ENCODE results near the gene SLC9A8.

The SLC9A8 gene

DNA sequence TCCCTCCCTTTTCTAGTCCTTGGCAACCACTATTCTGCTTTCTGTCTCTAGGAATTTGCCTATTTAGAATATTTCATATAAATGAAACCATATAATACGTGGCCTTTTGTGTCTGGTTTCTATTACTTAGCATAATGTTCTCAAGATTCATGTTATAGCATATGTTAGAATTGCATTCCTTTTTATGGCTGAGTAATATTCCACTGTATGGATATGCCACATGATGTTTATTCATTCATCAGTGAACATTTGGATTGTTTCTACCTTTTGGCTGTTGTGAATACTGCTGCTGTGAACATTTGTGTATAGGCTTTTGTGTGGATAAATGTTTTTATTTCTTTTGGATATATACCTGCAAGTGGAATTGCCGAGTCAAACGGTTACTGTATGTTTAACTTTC, 7.1 kb downstream of the SLC9A8 start:
- no peak overlapping the region for H3K4me3 Mint-ChIP-seq
- peaks cover 99% of the 10 kb centered on the region for H3K36me3 Mint-ChIP-seq
- ATAC-seq: no peak
- DNase-seq (ENCODE audit: low spot score in 2 of 2): no peak
- peaks cover 2% of the 10 kb centered on the region for H3K9me3 Mint-ChIP-seq
- peaks cover 41% of the 10 kb centered on the region for H3K4me1 Mint-ChIP-seq
- no peak overlapping the region for H3K27ac Mint-ChIP-seq

DNA sequence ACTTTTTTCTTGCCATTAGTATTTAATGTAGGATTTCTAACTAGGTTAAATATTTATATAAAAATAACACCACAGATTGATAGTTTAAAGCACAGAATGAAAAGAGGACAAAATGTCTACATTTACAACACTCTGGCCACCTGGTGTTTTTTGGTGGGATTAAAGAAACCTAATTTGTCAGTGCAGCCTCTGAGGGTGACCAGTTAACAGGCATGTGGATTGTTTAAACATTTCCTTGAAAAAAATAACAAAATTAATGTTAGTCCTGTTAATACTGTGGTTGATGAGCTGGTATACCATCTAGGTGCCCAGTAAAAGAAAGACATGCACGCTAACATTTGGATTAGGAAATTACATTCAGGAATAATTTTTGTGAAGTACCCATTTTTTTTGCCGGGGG, 8.8 kb downstream of the SLC9A8 start:
- ATAC-seq: no peak
- Mint-ChIP-seq H3K4me3 (no peak overlapping the region), H3K27ac (no peak overlapping the region)

DNA sequence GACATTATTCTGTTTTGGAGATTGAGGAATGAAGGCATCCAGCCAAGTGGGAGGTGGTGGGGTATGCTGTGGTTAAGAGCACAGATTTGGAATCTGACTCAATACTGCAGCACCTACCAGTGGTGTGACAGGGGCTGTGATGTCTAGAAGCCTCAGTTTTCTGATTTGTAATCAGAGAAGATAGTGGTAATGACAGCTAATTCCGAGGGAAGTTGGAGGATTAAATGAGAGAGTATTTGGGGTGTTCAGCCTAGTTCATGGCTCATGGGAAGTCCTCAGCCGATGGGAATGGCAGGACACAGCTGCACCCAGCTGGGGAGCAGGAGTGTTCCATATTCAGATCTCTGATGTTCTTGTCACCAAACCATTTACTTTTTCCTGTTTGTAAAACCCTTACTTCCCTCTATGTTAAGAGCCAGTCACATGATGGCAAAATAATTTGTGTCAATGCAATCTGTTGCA, 9.3 kb downstream of the SLC9A8 start:
- Mint-ChIP-seq H3K36me3 (peaks cover 99% of the 10 kb centered on the region), H3K27ac (no peak overlapping the region), H3K9me3 (peaks cover 2% of the 10 kb centered on the region), H3K4me3 (no peak overlapping the region), H3K4me1 (peaks cover 39% of the 10 kb centered on the region)
- ATAC-seq: peak; percentile 76
- no peak for DNase-seq (ENCODE audit: low spot score in 2 of 2)

More for the DNA sequence above, 8.8 kb downstream of the SLC9A8 start:
- H3K36me3 Mint-ChIP-seq: peaks cover 99% of the 10 kb centered on the region
- H3K4me1 Mint-ChIP-seq: peaks cover 39% of the 10 kb centered on the region
- no peak for DNase-seq (ENCODE audit: low spot score in 2 of 2)
- H3K9me3 Mint-ChIP-seq: peaks cover 2% of the 10 kb centered on the region

DNA sequence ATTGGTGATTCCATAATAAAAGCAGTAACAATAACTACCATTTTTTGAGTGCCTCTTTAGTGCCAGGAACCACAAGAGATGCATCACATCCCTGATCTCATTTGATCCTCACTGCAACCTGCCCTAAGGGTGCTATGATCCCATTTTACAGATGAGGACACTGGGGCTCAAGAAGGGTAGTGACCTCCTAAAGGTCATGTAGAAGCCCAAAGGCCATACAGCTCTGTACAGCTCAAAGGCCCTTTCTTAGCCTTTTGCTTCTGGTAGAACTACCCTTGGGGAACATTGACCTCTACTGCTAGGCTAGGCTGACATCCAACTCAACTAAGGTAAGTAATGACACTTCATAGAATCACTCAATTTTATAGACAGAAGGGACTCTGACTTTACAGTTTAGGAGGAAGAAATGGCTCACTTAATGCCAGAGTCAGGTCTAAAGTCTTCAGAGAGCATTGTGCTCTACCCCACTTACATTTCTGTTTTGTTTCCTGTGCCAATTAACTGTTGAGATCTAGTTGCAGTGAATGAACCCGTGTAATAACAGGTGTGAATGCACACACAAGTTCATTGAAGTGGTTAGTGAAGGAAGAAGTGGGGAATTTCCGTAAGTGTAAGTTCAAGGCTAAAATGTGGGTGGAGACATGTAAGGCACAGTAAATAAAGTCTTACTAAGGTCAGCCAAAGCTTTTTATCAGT, 10.7 kb downstream of the SLC9A8 start:
- Mint-ChIP-seq H3K4me1 (peaks cover 39% of the 10 kb centered on the region), H3K36me3 (peaks cover 99% of the 10 kb centered on the region), H3K9me3 (peaks cover 2% of the 10 kb centered on the region), H3K4me3 (no peak overlapping the region), H3K27ac (peak overlapping the region; percentile 4)
- DNase-seq (ENCODE audit: low spot score in 2 of 2): no peak
- ATAC-seq: peak; percentile 63

DNA sequence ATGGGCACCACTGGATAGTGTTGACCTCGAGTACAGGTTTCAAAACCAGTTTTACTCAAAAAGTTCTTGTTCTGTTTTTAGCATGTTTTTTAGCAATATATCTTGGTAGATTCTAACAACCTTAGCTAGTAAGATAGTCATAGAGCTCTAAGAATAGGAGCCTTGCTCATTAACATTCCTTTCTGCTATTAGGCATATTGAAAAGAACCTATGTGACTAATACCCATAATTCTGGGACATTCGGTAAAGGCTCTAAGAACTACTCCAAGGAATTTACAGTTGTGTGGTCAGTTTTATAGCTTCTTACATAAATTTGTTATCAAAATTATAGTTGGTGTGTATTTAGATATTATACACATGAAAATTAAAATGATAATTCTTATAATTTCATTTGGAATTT, 11.6 kb downstream of the SLC9A8 start:
- H3K4me3 Mint-ChIP-seq: no peak overlapping the region

DNA sequence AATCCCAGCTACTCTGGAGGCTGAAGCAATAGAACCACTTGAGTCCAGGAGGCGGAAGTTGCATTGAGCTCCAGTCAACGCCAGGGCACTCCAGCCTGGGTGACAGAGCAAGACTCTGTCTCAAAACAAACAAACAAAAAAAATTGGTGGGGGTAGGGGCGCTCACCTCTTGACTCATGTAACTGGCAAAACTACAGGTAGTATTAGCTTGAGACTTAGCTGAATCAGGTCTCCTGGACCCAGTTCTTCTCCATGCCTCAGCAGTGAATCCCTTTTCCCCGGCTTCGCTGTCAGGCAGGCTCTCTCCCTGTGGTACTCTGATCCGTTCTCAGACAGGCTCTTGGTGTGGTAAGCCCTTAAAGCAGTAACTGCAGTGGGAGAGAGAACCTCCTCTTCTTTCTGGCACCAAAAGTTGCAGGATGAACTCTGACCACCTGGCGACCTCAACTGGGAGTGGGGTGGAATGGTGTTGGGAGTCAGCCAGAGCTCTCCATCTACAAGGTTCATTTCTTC, 12.9 kb downstream of the SLC9A8 start:
- Mint-ChIP-seq H3K4me1 (peaks cover 39% of the 10 kb centered on the region), H3K9me3 (no peaks in the 10 kb centered on the region), H3K4me3 (no peak overlapping the region), H3K27ac (peak overlapping the region; percentile 32), H3K36me3 (peaks cover 99% of the 10 kb centered on the region)
- no peak for ATAC-seq
- DNase-seq (ENCODE audit: low spot score in 2 of 2): no peak

More for the DNA sequence above, 11.6 kb downstream of the SLC9A8 start:
- H3K9me3 Mint-ChIP-seq: peaks cover 2% of the 10 kb centered on the region
- peaks cover 39% of the 10 kb centered on the region for H3K4me1 Mint-ChIP-seq
- H3K36me3 Mint-ChIP-seq: peaks cover 98% of the 10 kb centered on the region
- H3K27ac Mint-ChIP-seq: peak overlapping the region; percentile 4
- no peak for ATAC-seq
- DNase-seq (ENCODE audit: low spot score in 2 of 2): no peak

DNA sequence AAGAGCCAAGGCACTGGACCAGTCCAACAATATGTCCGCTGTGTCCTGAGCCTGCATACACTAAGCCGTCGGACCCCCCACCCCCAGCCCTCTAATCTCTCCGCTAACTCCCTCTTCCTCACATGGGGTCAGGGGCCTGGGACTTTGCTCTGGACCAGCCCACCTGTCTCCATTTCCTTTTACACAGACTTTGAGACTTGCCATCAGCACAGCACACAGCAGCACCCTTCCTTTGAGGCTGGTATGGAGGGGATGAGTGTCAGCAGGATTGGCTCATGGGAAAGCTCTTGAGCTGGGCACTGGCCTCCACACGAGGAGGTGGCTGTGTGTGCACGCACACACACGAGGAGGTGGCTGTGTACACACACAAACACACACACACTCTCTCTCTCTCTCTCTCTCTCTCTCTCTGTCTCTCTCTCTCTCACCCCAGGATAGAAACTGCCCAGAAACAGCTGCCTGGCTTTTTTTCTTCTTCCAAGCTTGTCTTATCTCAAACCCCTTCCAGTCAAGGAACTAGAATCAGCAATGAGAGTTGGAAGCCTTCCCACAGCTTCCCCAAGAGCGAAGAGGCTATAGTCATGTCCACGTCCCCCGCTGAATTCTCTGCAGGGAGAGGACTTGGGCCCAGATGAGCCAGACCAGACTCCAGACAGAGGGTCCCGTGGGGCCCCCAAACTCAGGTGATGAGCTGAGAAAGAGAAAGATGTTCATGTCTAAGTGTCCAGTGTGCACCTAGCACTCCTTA, 18.6 kb downstream of the SLC9A8 start:
- Mint-ChIP-seq H3K36me3 (peaks cover 79% of the 10 kb centered on the region), H3K27ac (peak overlapping the region; percentile 71), H3K9me3 (no peaks in the 10 kb centered on the region), H3K4me1 (peaks cover 16% of the 10 kb centered on the region), H3K4me3 (no peak overlapping the region)
- ATAC-seq (no peak), DNase-seq (ENCODE audit: low spot score in 2 of 2) (no peak)

DNA sequence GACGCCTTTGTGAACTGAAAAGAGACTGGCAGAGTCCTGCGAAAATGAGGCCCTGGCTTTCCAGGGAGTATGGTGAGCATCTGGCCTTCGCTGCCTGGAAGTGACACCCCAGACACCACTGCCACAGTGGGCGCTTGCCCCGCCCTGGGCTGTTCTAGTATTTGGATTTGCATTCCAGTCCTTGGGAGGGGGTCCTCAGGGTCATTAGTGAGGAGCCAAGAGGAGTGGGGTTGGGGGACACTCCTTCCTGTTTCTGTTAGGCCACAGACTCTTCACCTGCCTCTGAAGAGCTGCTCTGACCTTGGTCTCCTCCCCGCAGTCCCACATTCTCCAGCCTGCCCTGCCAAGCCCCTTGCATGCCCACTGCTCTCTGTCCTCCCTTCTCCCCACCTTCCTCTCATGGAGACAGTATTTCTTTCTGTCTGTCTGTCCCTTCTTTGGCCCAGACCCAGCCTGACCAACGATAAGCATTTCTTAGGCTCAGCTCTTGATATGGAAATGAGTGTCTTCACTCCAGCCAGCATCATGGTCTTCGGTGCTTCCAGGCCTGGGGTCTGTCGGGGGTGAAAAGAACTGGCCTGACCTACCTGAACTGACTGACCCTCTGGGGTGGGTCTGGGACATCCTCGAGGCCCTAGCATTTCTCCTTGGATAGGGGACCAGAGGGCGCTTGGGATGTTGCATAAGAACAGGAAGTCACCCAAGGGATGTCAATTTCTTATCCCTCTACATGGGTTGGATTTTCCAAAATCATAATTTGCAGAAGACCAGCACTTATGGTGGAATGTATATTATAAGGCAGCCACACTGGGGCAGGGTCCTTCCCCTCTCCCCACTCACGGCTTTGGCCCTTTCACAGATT, 19.4 kb downstream of the SLC9A8 start:
- H3K9me3 Mint-ChIP-seq: no peaks in the 10 kb centered on the region
- H3K27ac Mint-ChIP-seq: peak overlapping the region; percentile 71
- ATAC-seq (no peak), DNase-seq (ENCODE audit: low spot score in 2 of 2) (no peak)
- H3K36me3 Mint-ChIP-seq: peaks cover 73% of the 10 kb centered on the region
- H3K4me3 Mint-ChIP-seq: no peak overlapping the region
- H3K4me1 Mint-ChIP-seq: peaks cover 16% of the 10 kb centered on the region

DNA sequence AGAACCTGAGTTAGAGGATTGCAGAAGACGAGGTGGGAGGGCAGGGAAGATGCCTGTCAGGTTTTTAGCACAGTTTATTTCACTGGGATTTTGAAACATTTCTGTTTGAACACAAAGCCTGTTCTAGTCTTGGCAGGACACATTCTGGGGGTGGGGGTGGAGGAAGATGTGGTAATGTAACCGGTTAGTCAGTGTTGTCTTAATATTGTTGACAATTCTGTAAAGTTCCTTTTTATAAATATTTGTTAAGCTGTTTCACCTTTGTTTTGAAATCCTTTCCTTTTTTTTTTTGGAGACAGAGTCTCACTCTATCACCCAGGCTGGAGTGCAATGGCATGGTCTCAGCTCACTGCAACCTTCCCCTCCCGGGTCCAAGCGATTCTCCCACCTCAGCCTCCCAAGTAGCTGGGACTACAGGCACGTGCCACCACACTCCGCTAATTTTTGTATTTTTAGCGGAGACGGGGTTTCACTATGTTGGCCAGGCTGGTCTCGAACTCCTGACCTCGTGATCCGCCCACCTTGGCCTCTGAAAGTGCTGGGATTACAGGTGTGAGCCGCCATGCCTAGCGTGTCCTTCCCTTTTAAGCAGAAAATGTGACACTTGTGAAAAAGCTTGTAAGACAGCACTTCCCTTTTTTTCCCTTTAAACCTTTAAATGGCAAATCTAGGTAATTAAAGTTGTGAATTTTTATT, 20.2 kb downstream of the SLC9A8 start:
- Mint-ChIP-seq H3K9me3 (no peaks in the 10 kb centered on the region), H3K36me3 (peaks cover 65% of the 10 kb centered on the region), H3K4me3 (no peak overlapping the region), H3K4me1 (peaks cover 17% of the 10 kb centered on the region), H3K27ac (peak overlapping the region; percentile 71)
- ATAC-seq: no peak
- DNase-seq (ENCODE audit: low spot score in 2 of 2): no peak

DNA sequence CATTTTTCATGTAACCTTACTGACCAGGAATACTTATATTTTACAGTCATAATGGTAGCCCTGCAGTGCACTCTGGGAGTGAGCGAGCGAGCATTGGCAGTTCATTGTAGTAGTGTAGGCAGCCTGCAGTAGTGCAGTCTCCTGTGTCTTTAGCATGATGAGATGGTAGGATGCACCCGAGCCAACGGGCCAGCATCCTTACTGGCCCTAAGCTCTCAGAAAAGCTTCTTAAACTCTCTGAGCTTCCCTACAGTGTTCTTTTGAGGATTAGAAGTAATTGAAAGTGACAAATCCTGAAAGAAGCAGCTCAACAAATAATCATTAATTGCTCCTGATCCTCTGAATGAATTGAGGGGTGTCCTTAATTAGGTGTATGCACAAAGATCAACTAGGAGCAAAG, 20.9 kb downstream of the SLC9A8 start:
- Mint-ChIP-seq H3K36me3 (peaks cover 61% of the 10 kb centered on the region), H3K4me3 (no peak overlapping the region), H3K9me3 (no peaks in the 10 kb centered on the region), H3K27ac (no peak overlapping the region), H3K4me1 (peaks cover 24% of the 10 kb centered on the region)
- no peak for DNase-seq (ENCODE audit: low spot score in 2 of 2)
- no peak for ATAC-seq

DNA sequence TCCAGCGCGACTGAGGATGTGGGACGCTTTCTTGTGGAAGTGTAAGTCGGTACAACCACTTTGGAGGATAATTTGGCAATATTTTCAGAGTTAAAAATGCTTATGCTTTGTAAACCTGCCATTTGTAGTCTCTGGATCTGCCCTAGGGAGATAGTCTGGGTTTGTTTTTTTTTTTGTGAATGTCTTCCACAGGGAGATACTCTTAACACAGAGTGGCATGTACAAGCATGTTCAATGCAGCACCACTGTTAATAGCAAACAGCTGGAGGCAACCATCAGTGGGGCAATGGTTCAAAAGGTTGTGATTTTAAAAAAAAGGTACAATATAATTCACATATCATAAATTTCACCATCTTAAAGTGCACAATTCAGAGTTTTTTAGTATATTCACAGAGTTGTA, 22.4 kb downstream of the SLC9A8 start:
- Mint-ChIP-seq H3K27ac (no peak overlapping the region), H3K4me1 (peaks cover 30% of the 10 kb centered on the region), H3K36me3 (peaks cover 61% of the 10 kb centered on the region)

DNA sequence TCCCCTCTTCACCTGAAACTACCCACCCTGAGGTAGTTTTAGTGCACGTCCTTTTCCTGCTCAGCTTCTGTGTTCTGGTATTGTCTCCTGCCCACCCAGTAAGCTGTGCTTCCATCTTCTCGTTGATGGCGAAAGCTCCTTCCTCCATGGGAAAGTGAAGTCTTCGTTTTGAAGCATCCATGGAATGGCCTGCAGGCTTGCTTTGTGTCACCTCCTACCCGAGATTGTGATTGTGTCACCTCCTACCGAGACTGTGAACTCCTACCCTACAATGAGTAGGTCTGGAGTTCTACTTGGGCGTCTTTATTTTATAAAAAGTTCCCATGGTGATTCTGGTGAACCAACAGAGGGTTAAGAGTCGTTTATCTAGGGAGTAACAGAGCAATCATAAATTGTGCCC, 25.9 kb downstream of the SLC9A8 start:
- peak overlapping the region; percentile 69 for H3K27ac Mint-ChIP-seq
- H3K4me1 Mint-ChIP-seq: peaks cover 14% of the 10 kb centered on the region
- no peaks in the 10 kb centered on the region for H3K9me3 Mint-ChIP-seq
- no peak overlapping the region for H3K4me3 Mint-ChIP-seq
- DNase-seq (ENCODE audit: low spot score in 2 of 2) (no peak), ATAC-seq (no peak)
- H3K36me3 Mint-ChIP-seq: peaks cover 50% of the 10 kb centered on the region

More for the DNA sequence above, 22.4 kb downstream of the SLC9A8 start:
- no peaks in the 10 kb centered on the region for H3K9me3 Mint-ChIP-seq
- H3K4me3 Mint-ChIP-seq: no peak overlapping the region
- ATAC-seq (no peak), DNase-seq (ENCODE audit: low spot score in 2 of 2) (no peak)

DNA sequence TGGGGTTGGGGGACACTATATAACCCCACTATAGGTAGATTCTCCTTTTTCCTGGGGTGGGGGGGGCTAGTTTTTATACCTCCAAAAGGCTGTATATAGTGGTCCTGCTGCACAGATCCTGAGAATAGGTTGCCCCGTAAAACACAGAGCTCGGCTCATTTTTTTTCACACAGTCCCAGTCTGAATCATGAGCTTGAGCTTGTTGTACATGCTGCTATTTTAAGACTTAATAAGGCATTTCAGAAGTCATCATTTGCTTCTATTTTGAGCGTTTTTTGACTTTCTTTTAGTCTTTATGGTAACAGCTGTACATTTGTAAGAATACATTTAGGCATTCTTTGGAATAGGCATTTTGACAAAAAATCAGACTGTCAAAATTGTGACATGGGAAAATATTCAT, 30.5 kb downstream of the SLC9A8 start:
- no peak for DNase-seq (ENCODE audit: low spot score in 2 of 2)
- ATAC-seq: no peak
- H3K9me3 Mint-ChIP-seq: no peaks in the 10 kb centered on the region
- H3K27ac Mint-ChIP-seq: no peak overlapping the region
- no peak overlapping the region for H3K4me3 Mint-ChIP-seq
- H3K36me3 Mint-ChIP-seq: peaks cover 61% of the 10 kb centered on the region
- peaks cover 9% of the 10 kb centered on the region for H3K4me1 Mint-ChIP-seq

DNA sequence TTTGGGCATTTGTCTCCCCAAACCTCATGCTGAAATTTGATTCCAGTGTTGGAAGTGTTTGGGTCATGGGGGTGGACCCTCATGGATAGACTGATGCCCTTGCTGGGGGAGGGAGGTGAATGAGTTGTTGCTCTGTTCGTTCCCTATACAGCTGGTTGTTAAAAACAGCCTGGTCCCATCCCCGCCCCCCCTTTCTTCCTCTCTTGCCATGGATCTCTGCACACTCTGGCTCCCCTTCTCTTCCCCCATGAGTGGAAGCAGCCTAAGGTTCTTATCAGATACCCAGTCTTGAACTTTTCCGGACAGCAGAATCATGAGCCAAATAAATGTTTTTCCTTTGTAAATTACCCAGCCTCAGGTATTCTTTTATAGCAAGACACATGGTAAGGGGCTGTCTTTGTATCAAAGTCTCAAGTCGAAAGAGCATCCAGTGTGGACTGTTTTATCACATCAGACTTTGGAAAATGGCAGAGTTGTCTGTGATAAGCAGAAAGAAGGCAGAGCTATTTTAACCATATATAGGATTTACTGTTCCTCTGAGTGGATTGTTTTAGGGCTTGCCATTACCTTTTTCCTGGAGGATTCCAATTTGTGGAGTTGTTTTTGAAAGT, 31.2 kb downstream of the SLC9A8 start:
- H3K9me3 Mint-ChIP-seq: no peaks in the 10 kb centered on the region
- H3K27ac Mint-ChIP-seq: peak overlapping the region; percentile 5
- peaks cover 1% of the 10 kb centered on the region for H3K4me1 Mint-ChIP-seq
- H3K36me3 Mint-ChIP-seq: peaks cover 62% of the 10 kb centered on the region
- no peak overlapping the region for H3K4me3 Mint-ChIP-seq
- DNase-seq (ENCODE audit: low spot score in 2 of 2) (no peak), ATAC-seq (no peak)
